Osteoblast (primary cell): ENCODE data around the gene IRF7. TPM values are rescaled to one million over a fixed set of nuclear protein-coding genes. Genes with fewer than 3 reads are reported as not detected.

Experiments used
- DNase-seq: peaks from one replicate; pipeline ENCODE4 v3.0.0; 2011; ENCODE audit warnings: low spot score, mixed read lengths; ENCODE audit not compliant: insufficient read length; ENCODE audit errors: missing footprints
- H2AFZ ChIP-seq: 2 replicates; pipeline ENCODE4 v1.6.0; 2011; ENCODE audit warnings: mild to moderate bottlenecking, low read length
- H3K27ac ChIP-seq: 2 replicates; pipeline ENCODE4 v1.5.1; 2011; ENCODE audit warnings: mild to moderate bottlenecking, low read depth, low read length, moderate library complexity
- H3K27me3 ChIP-seq: 2 replicates; pipeline ENCODE4 v1.6.0; 2012; ENCODE audit warnings: mild to moderate bottlenecking, control low read depth, inconsistent platforms, low read length, moderate library complexity; ENCODE audit not compliant: insufficient read depth
- H3K36me3 ChIP-seq: 2 replicates; pipeline ENCODE4 v1.5.1; 2011; ENCODE audit warnings: mild to moderate bottlenecking, low read length, control low read depth, moderate library complexity; ENCODE audit not compliant: insufficient read depth
- H3K4me1 ChIP-seq: 2 replicates; pipeline ENCODE4 v1.5.1; 2011; ENCODE audit warnings: mild to moderate bottlenecking, low read length, control low read depth, moderate library complexity; ENCODE audit not compliant: insufficient read depth
- H3K4me2 ChIP-seq: 2 replicates; pipeline ENCODE4 v1.6.0; 2011; ENCODE audit warnings: mild to moderate bottlenecking, low read length; ENCODE audit not compliant: insufficient read depth
- H3K4me3 ChIP-seq: fragments of 200-600 bp; sonication (generic); 3 replicates; pipeline ENCODE4 v1.5.1; 2012; ENCODE audit warnings: mild to moderate bottlenecking, low read length, inconsistent platforms; ENCODE audit not compliant: insufficient read depth
- H3K79me2 ChIP-seq: 2 replicates; pipeline ENCODE4 v1.6.0; 2012; ENCODE audit warnings: mild to moderate bottlenecking, low read length, control low read depth, inconsistent platforms; ENCODE audit not compliant: insufficient read depth
- H3K9me3 ChIP-seq: 2 replicates; pipeline ENCODE4 v1.5.1; 2011; ENCODE audit warnings: low read depth, low read length, control low read depth
- H4K20me1 ChIP-seq: 2 replicates; pipeline ENCODE4 v1.6.0; 2012; ENCODE audit warnings: mild to moderate bottlenecking, low read length, control low read depth; ENCODE audit not compliant: insufficient read depth
- CTCF ChIP-seq: IDR thresholded peaks from 2 replicates; pipeline ENCODE4 v1.5.1; 2011; ENCODE audit warnings: mild to moderate bottlenecking, low read depth, low read length, moderate library complexity; ENCODE audit errors: extremely low read depth
- total RNA-seq: library from RNA; depleted of rRNA; stranded (reverse); fragments of >200 nt; gene quantifications from 2 replicates; pipeline ENCODE4 v1.2.3, GENCODE V29; 2012

Gene IRF7
- total RNA-seq, 1 donor = 21.4 TPM

- H2AFZ ChIP-seq = no peak within 1 kb of the TSS
- H3K27ac ChIP-seq = no peak within 1 kb of the TSS
- no peaks in the 10 kb centered on the region for H3K9me3 ChIP-seq
- no peaks in the 10 kb centered on the region for H3K27me3 ChIP-seq
- H3K4me3 ChIP-seq = no peak within 1 kb of the TSS
- peaks cover 15% of the 10 kb centered on the region for H3K4me1 ChIP-seq
- no peak for DNase-seq
- TF ChIP-seq CTCF = no peak
- peaks cover 6% of the 10 kb centered on the region for H4K20me1 ChIP-seq
- no peaks in the 10 kb centered on the region for H3K79me2 ChIP-seq
- H3K4me2 ChIP-seq = no peak within 1 kb of the TSS
- no peaks in the 10 kb centered on the region for H3K36me3 ChIP-seq
Observed at GRCh38 chr11:624705-625635, 9.2 kb upstream of the IRF7 start, which contains the start of gene CDHR5. CDHR5 (minus strand) TSS chr11:624955; CDS start chr11:624902, 53 bp downstream.

- no peaks in the 10 kb centered on the region for H3K9me3 ChIP-seq
- H2AFZ ChIP-seq = no peak overlapping the region
- no peaks in the 10 kb centered on the region for H3K79me2 ChIP-seq
- DNase-seq = peak; percentile 94
- no peak overlapping the region for H3K4me3 ChIP-seq
- no peak overlapping the region for H3K27ac ChIP-seq
- no peak for TF ChIP-seq CTCF
- H3K4me1 ChIP-seq = peaks cover 10% of the 10 kb centered on the region
- H4K20me1 ChIP-seq = peaks cover 3% of the 10 kb centered on the region
- H3K4me2 ChIP-seq = no peak overlapping the region
- no peaks in the 10 kb centered on the region for H3K27me3 ChIP-seq
- no peaks in the 10 kb centered on the region for H3K36me3 ChIP-seq
Observed at GRCh38 chr11:623999-624704, 8.4 kb upstream of the IRF7 start.

- Histone ChIP-seq H2AFZ (no peak overlapping the region), H3K36me3 (no peaks in the 10 kb centered on the region), H3K9me3 (no peaks in the 10 kb centered on the region), H4K20me1 (peaks cover 3% of the 10 kb centered on the region), H3K4me3 (no peak overlapping the region), H3K4me1 (peaks cover 3% of the 10 kb centered on the region), H3K27me3 (no peaks in the 10 kb centered on the region), H3K4me2 (no peak overlapping the region), H3K79me2 (no peaks in the 10 kb centered on the region), H3K27ac (no peak overlapping the region)
- no peak for DNase-seq
- no peak for TF ChIP-seq CTCF
Observed at GRCh38 chr11:623349-623869, 7.7 kb upstream of the IRF7 start.

GRCh38 chr11:621838-622237 lies 6.1 kb upstream of the IRF7 start:
- Histone ChIP-seq H3K27ac (no peak overlapping the region), H4K20me1 (peaks cover 3% of the 10 kb centered on the region), H2AFZ (no peak overlapping the region), H3K79me2 (no peaks in the 10 kb centered on the region), H3K4me1 (no peaks in the 10 kb centered on the region), H3K27me3 (no peaks in the 10 kb centered on the region), H3K4me2 (no peak overlapping the region), H3K4me3 (no peak overlapping the region), H3K9me3 (no peaks in the 10 kb centered on the region), H3K36me3 (no peaks in the 10 kb centered on the region)
- TF ChIP-seq CTCF = no peak
- no peak for DNase-seq
